SIG-M5 (cell line): ENCODE results near the gene SRSF2.
"Not testable (repeated sequence)": the region's sequence is repeated elsewhere in the genome, so short reads cannot be mapped to it uniquely, and the experiment has no call there.

ENCODE experiments used
- DNase-seq: peaks from one replicate; lab custom pipeline; 2025; lab: John Stamatoyannopoulos, UW

The SRSF2 gene

GRCh38 chr17:76700617-76701470 is 36.3 kb downstream of the SRSF2 start:
- DNase-seq, result no peak

- no peak for DNase-seq
Observed at GRCh38 chr17:76700270-76700616, 36.9 kb downstream of the SRSF2 start.

DNA sequence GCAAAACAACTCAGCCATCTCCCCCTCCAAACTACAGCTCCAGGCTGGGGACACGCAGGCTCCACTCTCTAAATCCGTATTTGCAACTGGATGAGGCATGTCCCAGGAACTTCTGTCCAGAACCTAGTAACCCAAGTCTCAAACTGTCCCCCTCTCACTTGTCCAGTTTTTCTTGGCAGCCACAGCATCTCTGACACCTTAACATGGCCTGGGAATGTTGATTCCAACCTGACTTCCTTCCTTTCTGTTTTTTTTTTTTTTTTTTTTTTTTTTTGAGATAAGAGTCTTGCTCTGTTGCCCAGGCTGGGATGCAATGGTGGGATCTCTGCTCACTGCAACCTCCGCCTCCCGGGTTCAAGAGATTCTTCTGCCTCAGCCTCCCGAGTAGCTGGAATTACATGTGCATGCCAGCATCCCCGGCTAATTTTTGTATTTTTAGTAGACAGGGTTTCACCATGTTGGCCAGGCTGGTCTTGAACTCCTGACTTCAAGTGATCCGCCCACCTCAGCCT is 38.6 kb downstream of the SRSF2 start:
- DNase-seq, result not testable (repeated sequence)

- no peak for DNase-seq
Observed at GRCh38 chr17:76697702-76698465, 39.2 kb downstream of the SRSF2 start.

DNA sequence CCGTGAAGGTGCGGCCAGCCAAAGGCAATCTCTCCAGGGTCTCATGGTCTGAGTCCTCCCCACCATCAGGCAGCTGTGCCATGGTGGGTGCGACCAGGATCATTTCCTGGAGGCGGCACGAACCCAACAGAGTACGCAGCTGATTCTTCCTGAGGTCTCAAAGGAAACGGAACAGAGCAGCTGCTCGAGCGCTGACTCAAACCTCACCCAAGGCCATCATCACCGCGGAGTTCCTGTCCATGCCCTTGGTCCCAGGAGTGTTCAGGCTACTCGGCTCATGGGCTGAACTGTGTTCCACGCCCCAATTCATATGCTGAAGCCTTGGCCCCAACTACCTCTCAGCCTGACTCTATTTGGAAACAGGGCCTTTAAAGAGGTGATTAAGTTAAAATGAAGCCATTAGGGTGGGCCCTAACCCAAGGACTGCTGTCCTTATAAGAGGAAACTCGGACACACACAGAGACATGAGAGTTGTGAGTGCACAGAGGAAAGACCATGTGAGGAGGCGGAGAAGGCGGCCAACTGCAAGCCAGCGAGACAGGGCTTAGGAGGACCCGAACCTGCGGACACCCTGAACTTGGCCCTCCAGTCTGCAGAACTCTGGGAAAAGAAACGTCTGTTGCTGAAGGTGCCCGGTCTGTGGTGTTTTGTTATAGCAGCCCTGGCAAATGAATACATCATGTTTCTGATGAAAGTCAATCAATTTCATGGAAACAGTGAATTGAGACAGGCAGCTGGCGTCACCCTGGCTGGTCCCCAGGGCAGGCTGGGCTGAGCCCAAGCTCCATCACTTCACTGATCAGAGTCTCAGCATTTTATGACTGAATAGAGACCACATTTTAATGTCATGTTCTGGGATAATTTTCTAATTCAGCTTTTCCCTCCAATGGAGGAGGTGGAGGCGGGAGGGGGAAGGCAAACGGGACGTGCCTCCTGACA is 40.1 kb downstream of the SRSF2 start:
- DNase-seq, result no peak

- no peak for DNase-seq
Observed at GRCh38 chr17:76695059-76695831, 41.9 kb downstream of the SRSF2 start.

DNA sequence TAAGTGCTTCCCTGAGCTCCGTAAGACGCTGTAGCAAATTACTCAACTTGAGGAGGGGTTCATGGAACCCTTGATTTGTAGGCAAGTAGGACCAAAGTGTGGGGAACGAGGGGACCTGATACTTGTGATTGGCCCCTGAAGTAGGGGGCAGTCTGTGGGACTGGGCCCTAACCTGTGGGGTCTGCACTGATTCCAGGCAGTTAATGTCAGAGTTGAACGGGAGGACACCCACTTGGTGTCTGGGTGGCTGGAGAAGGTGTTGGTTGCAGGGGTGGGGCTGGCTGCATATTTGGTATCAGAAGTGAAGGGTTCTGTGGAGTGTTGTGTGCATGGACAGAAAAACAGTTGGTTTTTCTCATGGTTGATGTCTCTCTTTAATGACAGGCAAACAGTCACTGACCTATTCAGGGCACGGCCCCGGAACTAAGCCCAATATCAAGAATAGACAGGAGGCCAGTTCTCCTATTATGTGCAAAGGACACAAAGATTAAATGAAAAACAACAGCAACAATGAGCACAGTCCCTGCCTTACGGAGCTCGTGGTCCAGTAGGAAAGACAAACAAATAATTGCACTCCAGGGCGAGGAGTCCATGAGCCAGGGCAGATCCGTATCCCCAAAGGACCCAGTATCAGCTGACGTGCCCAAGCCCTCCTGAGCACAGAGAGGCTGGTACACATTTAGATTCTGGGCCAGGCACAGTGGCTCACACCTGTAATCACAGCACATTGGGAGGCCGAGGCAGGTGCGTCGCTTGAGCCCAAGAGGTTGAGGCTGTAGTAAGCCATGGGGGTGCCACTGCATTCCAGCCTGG is 45.5 kb downstream of the SRSF2 start:
- DNase-seq, result no peak

DNA sequence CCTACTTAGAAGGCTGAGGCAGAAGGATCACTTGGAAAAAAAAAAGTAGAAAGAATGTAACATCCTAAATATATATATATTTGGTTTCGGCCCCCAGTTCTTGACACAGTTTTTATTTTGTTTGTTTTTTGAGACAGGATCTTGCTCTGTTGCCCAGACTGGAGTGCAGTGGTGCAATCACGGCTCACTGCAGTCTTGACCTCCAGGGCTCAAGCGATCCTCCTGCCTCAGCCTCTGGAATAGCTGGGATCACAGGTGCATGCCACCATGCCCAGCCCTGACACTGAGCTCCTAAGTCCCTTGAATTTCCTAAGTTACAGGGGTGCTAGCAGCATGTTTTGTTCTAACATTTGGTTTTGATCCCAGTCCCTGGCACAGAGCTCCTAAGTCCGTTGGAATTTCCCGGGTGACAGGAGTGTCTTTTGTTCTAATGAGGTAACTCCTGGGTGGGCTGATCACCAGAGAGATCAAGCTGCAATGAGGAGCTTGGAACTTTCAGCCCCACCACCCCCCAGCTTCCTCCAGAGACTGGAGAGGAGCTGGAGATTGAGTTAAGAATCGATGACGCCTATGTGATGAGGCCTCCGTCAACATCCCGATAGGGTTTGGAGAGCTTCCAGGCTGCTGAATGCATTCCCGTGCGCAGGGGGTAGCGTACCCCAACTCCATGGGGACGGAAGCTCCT is 46.4 kb downstream of the SRSF2 start:
- DNase-seq, result no peak

- DNase-seq, result no peak
Observed at GRCh38 chr17:76689859-76690258, 47.3 kb downstream of the SRSF2 start.

GRCh38 chr17:76688165-76688622 is 48.9 kb downstream of the SRSF2 start:
- DNase-seq, result no peak

- DNase-seq, result no peak
Observed at GRCh38 chr17:76687298-76688164, 49.6 kb downstream of the SRSF2 start.

DNA sequence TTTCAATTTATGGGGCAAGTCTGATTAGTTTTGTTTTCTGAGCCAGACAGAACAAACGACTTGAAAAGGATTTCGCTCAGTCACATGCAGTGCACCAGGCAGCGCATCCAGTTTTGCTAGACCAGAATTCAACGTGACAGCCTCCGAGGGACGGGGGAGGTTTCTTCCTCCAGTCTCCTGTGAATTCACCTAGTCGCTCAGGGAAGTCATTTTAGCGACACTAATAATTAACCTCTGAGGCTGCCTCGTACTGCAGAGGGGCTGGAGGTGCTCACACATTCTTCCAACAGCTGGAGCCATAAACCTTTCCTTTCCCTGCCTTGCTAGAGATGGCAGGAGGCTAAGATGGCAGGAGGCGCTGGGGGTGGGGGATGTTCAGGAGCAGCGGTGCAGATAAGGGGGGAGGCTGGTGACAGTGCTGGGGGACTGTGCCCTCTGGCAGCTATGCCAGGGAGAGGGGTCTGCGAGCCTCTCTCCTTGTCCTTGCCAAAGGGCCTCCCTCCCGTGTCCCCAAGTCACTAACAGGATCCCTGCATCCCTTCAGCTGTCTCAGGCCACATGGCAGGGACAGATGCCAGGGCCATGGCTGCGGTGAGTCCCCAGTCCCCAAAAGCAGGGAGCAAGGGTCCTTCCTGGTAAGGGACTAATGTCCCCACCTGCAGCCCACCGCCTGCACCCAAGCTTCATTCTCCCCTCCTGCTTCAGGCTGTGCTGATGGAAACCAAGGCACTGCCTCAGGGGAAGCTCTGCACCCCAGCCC is 50.4 kb downstream of the SRSF2 start:
- DNase-seq, result no peak

GRCh38 chr17:76685846-76686245 is 51.3 kb downstream of the SRSF2 start:
- DNase-seq, result no peak

DNA sequence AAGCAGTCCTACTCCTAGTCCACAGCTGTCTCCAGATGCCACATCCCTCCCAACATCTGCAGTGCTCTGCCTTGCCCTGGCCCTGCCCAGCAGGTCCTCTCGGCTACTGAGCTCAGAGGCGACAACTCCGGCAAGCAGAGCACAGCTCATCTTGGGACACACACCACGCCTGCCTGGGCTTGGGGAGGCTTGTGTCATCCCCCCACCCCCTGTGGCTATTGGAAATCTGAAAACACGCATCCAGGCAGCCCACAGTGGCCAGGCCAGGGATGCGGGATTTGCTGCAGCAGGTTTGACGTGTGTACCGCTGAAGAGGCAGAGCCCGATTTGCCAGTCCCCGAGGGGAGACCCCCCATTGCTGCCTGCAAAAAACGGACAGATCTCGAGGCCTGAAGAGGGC is 51.8 kb downstream of the SRSF2 start:
- no peak for DNase-seq

GRCh38 chr17:76684756-76685155 is 52.4 kb downstream of the SRSF2 start:
- DNase-seq, result no peak
